ENCODE measurements around the gene CCDC171. TPM values are rescaled to one million over a fixed set of nuclear protein-coding genes. Genes with fewer than 3 reads are reported as not detected.

The CCDC171 gene
- total RNA-seq, 1 donor from 2014 or later, result 1.7 TPM

DNA sequence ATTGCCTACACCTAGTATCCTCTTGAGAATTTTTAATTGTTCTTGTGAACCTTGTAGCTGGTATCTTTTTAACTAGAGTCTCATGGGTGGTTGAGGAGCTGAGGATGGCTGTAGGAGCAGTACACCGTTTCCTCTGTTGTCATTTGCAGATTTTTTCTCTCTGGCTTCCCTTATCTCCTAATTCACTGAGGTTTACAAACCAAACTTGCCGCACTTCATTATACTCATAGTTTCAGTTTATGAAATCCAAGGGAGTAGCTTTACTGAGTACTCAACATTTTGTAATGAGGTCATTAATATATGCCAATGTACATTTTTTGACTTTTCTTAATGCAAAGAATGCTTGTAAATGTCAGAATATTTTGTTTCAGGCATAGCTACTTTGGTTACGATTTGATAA lies 154.2 kb downstream of the CCDC171 start:
- DNase-seq (ENCODE audit: low spot score in 2 of 2), result no peak
- no peak for TF ChIP-seq CTCF (IDR thresholded peaks at IDR 0.05)
- no peaks in the 10 kb centered on the region for H3K36me3 ChIP-seq
- intact Hi-C loops (cut with DNase I), result no loop called here
- H3K27ac ChIP-seq, result no peak overlapping the region
- no peaks in the 10 kb centered on the region for H3K27me3 ChIP-seq
- H3K9me3 ChIP-seq, result no peaks in the 10 kb centered on the region
- H3K4me3 ChIP-seq, result no peak overlapping the region
- no peaks in the 10 kb centered on the region for H3K4me1 ChIP-seq

DNA sequence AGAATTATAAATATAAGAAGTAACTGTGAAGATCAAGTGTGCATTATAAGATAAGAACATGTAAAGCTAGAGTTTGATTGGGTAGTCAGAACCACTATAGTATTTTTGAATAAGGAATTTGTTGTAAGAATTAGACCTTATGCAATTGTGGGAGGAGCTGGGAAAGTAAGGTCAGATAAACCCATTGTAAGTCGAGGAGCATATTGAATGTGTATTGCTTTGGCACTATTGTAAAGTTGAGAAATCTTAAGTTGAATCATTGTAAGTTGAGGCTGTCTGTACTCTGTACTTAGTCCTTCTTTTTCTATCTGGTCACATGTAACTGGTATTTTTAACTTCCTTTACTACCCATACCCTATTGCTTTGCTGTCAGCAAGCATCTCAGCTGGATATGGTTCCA lies 158.7 kb downstream of the CCDC171 start:
- Histone ChIP-seq H3K27me3 (no peaks in the 10 kb centered on the region), H3K36me3 (no peaks in the 10 kb centered on the region), H3K27ac (no peak overlapping the region), H3K9me3 (no peaks in the 10 kb centered on the region), H3K4me3 (no peak overlapping the region), H3K4me1 (no peaks in the 10 kb centered on the region)
- DNase-seq (ENCODE audit: low spot score in 2 of 2), result no peak
- TF ChIP-seq CTCF (IDR thresholded peaks at IDR 0.05), result no peak
- intact Hi-C loops (cut with DNase I), result no loop called here

- H3K27ac ChIP-seq, result no peak overlapping the region
- H3K4me3 ChIP-seq, result no peak overlapping the region
- H3K4me1 ChIP-seq, result no peaks in the 10 kb centered on the region
- no peaks in the 10 kb centered on the region for H3K27me3 ChIP-seq
- intact Hi-C loops (cut with DNase I), result no loop called here
- no peaks in the 10 kb centered on the region for H3K9me3 ChIP-seq
- H3K36me3 ChIP-seq, result no peaks in the 10 kb centered on the region
- DNase-seq (ENCODE audit: low spot score in 2 of 2), result no peak
- no peak for TF ChIP-seq CTCF (IDR thresholded peaks at IDR 0.05)
These were observed 159.1 kb downstream of the CCDC171 start for GRCh38 chr9:15711931-15712330.

- Histone ChIP-seq H3K4me1 (no peaks in the 10 kb centered on the region), H3K4me3 (no peak overlapping the region), H3K36me3 (no peaks in the 10 kb centered on the region), H3K9me3 (no peaks in the 10 kb centered on the region), H3K27ac (no peak overlapping the region), H3K27me3 (no peaks in the 10 kb centered on the region)
- intact Hi-C loops (cut with DNase I), result no loop called here
- DNase-seq (ENCODE audit: low spot score in 2 of 2), result no peak
- no peak for TF ChIP-seq CTCF (IDR thresholded peaks at IDR 0.05)
These were observed 161.9 kb downstream of the CCDC171 start for GRCh38 chr9:15714746-15715145.

DNA sequence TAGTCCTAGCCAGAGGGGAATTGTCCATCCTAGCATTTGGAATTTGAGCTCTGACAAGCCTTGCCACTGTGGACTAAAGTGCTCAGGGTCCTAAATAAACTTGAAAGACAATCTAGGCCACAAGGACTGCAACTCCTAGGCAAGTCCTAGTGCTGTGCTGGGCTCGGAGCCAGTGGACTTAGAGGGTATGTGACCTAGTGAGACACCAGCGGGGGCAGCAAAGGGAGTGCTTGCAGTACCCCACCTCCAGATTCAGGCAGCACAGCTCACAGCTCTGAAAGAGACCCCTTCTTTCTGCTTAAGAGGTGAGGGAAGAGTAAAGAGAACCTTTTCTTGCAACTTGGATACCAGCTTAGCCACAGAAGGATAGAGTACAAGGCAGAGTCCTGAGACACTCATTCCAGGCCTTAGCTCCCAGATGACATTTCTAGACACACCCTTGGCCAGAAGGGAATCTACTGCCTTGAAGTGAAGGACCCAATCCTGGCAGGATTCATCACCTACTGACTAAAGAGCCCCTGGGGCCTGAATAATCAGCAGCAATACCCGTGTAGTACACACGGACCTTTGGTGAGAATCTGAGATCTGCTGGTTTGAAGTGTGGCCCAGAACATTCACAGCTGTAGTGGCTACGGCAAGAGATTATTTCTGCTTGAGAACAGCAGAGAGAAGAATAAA lies 164.6 kb downstream of the CCDC171 start:
- no peaks in the 10 kb centered on the region for H3K9me3 ChIP-seq
- no peak for DNase-seq (ENCODE audit: low spot score in 2 of 2)
- no peaks in the 10 kb centered on the region for H3K36me3 ChIP-seq
- no peak overlapping the region for H3K27ac ChIP-seq
- H3K4me1 ChIP-seq, result no peaks in the 10 kb centered on the region
- TF ChIP-seq CTCF (IDR thresholded peaks at IDR 0.05), result no peak
- no peaks in the 10 kb centered on the region for H3K27me3 ChIP-seq
- intact Hi-C loops (cut with DNase I), result no loop called here
- no peak overlapping the region for H3K4me3 ChIP-seq

DNA sequence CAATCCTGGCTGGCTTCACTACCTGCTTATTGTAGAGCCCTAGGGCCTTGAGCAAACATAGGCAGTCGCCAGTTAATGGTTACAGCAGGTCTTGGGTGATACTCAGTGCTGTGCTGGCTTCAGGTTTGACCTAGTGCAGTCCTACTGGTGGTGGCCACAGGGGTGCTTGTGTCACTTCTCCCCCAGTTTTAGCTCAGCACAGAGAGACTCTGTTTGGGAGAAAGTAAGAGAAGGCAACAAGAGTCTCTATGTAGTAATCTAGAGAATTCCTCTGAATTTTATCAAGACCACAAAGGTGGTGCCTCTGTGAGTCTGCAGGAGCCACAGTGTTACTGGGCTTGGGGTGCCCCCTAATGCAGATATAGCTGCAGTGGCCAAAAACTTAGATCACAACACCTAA lies 165.6 kb downstream of the CCDC171 start:
- Histone ChIP-seq H3K27ac (no peak overlapping the region), H3K4me3 (no peak overlapping the region), H3K27me3 (no peaks in the 10 kb centered on the region), H3K9me3 (no peaks in the 10 kb centered on the region), H3K4me1 (no peaks in the 10 kb centered on the region), H3K36me3 (no peaks in the 10 kb centered on the region)
- DNase-seq (ENCODE audit: low spot score in 2 of 2), result no peak
- TF ChIP-seq CTCF (IDR thresholded peaks at IDR 0.05), result no peak
- intact Hi-C loops (cut with DNase I), result no loop called here
